Pons (tissue), 1 donor: ENCODE results near the gene SMPD3.

Source experiments
- DNase-seq: peaks from one replicate; pipeline ENCODE4 v3.0.0-alpha.2; 2016; ENCODE audit warnings: low spot score

SMPD3 gene

DNA sequence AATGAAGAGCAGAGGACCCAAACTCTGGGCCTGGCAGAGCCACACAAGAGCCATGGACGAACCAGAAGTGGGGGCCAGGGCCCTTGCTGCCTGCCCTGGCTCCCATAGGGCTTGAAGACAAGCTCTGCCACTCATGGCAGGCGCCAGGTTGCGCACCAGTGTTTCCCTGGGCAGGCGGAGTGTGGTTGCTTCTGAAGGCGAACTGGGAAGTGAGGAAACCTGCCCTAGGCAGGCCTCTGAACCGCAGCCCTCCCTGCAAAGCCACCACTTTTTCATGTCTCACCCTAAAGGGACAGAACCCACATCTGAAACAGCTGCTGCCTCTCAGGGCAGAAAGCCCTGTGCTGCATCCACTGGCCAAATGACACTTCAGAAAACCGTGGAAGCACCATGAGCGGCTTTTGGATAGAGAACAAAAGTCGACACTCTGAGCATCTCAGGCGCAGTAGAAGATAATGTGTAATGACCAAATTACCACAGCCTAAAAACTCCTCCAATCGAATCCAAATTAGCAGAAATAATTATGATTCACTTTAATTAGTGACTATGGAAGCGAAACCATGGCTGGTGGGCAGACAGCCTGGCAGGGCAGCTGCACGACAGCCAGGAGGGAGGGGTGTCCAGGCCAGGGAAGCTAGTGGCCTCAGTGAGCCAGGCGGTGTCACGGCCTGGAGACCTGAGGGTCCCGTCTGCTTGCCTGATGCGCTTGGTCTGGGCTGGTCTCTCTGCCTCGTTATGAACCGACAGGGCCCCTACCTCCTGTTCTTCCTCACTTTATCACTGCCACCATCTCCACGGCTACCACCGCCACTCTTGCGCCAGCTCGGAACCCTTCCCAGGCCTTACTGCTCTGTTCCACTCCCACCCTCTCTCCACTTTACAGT lies 78.4 kb downstream of the SMPD3 start:
- DNase-seq = no peak

DNA sequence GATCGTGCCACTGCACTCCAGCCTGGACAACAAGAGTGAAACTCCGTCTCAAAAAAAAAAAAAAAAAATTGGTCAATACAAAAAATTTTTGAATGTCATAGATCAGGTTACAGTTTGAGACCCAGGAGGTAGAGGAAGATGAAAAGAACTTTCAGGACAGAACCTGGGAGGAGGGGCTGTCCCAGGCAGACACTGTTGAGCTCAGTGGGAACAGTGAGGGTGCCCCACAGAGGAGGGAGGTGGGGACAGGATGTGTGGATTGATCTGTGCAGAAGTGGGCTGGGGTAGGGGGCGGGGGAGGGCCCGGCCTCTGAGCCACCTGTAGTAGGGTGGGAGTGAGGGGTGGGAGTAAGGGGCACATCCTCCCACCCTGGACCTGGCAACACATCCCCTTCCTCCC lies 79.1 kb downstream of the SMPD3 start:
- no peak for DNase-seq

DNA sequence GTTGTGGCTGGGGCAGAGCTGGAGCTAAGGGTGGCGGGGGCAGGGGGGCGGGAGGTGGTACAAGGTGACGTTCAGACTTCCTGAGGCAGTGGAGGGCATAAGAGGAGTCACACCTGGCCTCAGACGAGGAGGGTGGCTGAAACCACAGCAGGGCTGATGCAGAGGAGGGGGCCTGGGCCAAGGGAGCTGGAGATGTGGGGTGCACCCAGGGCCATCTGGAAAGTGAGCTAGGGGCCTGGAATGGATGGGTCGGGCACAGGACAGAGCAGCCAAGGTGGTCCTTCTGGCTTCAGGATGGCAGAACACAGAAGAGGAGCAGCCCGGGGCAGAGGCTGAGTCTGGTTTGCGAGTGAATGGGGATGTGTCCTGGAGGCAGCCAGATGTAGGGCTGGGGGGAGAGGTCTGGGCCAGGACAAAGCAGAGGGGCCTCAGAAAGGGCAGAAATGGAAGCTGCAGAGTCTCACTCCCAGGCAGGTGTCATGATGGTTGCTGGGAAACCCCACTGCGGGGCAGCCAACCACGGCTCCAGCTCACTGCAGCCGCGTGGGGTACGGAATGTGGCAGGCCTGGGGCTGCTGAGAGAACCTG lies 79.9 kb downstream of the SMPD3 start:
- no peak for DNase-seq

DNA sequence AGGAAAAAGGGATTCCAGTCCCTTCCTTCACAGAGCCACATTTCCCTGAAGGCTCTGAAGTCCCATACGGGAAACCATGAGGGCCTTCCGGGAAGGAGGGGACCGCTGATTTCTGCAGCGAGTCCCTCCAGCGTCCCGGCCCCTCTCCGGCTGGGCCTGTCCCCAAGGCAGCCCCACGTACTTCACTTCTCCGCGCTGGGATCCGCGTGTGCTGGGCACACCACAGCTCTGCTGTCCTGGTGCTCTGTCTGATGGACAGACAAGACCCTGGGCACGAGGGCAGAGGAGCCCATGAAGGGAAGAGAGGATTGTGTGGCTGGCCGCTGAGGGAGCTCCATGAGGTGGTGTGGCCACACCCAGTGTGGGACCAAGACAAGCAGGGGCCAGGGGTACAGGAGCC lies 80.4 kb downstream of the SMPD3 start:
- no peak for DNase-seq

DNA sequence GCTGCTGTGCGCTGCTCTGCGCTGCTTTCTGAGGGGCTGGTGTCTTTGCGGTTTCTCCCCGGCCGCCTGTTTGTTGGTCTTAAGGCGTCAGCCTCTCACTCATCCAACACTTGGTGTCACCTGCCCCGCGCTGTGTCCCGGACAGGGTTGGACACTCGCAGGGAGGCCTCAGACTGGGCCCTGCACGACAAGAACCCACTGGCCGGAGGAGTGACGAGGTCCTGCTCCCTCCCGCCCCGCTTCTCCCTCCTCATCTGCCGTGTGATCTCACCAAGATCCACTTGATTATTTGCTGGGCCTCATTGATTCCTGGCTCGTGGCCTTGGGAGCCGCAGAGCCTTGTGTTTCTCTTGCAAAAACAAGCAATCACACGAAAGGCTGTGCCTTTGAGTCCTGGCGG lies 80.9 kb downstream of the SMPD3 start:
- no peak for DNase-seq

DNA sequence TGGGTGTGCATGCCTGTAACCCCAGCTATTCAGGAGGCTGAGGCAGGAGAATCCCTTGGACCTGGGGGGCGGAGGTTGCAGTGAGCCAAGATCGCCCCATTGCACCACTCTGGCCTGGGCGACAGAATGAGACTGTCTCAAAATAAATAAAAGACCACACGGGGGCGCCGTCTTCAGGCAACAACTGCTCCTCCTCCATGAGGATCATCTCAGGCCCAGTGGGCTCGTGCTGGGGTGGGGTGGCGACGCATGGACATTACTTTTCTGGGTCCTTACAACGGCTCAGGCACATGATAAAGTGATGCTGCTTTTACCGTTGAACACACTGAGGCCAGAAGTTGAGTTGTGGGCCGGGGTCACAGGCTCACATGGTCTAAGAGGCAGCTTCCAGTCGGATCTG lies 81.3 kb downstream of the SMPD3 start:
- DNase-seq = no peak

DNA sequence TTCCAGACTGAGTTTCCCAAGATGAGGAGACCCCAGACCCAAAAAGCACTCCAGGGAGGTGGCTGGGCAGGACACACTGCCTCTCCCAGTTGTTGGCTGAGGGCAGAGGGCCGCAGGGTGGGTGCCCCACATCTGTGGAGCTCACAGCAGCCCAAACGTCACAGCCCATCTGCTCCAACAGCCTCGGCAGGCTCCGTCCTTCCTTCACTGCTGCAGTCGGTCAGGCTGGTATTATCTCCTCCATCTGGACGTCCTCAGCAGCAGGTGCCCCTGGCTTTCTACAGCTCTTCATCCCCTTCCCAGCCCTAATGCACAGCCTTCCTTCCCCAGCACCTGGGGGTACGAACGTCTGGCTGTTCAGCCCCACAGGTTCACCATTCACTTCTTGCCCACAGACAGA lies 82.2 kb downstream of the SMPD3 start:
- no peak for DNase-seq

DNA sequence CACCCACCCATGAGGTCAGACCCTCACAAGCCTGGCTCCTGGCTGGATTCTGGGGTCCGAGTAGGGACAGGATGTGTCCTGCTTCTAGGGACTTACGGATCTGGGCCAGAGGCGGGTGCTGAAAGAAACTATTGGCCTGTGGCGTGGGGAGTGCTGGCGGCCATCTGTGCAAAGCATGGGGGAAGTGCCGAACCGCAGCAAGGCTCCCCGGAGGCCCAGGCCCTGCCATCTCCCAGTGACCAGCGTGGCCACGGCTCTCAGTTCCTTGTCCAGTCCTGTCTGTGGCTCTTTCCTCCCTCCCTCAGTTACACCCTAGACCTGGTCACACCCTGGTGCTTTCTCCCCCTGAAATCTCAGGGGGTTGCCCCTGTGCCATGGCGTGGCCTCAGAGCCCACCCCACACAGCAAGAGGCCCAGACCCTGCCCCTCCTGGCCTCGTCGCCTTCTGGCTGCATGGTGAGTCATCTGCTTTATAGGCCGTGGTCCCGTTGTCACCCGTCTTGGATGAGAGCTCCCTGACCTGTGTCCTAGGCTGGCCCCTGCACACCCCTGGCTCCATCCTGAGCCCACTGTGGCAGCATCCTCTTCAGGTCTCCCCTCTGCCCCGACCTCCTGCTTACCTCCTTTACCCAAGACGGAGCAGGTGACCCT lies 83.0 kb downstream of the SMPD3 start:
- peak; percentile 30 for DNase-seq

DNA sequence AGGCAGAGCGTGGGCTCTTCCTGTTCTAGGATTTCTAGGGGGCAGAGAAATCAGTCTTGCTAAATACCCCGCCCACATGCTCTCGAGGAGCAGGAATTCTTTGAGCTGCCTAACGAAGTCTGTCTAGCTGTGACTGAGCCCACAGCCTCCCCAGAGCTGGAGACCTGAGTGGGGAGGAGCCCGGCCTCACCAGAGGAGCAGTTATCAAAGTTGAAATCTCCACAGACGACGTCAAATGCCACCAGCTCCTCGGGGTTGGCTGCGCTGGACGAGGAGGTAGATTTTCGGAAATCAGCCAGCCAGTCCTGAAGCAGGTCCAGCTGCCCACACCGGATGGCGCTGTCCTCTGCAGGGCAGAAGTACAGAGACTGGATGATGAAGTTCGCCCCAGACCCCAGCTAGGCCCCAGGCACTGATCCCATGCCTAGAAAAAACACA lies 83.7 kb downstream of the SMPD3 start:
- no peak for DNase-seq

DNA sequence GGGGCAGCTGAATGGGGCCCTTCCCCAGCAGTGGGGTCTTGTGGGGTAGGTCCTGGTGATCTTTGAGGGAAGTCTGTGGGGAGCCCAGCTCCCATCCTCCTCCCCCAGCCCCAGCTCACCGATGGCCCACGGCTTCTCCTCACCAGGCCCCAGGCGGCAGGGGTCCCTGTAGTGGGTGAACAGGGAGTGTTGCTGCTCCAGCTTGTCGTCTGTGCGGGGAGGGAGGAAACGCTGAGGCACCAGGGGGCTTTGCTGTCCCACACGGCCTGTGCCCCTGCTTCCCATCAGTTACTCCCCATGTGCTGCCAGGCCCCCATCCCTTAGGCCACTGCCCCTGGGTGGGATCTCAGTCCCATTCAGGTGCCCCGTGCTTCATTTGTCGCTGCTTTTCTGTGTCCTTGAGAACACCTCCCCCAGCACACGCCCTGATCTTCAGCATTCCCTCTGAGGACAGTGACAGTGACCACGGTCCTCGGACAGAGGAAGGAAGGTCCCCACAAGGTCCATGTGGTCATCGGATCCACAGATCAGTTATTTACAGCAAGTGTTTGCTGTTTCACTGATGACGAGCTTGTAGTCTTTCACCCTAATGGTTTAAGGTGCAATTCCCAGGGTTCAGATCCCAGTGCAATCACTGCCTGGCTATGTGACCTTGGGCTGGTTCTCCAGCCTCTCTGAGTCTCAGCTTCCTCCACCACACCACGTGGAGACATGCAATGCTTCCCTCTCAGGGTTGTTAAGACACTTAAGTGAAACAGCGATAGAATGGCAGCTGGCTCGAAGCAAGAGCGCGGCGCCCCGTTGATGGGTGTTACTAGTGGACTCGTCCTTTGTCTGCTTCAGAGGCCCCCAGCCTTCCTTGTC lies 84.4 kb downstream of the SMPD3 start:
- no peak for DNase-seq

DNA sequence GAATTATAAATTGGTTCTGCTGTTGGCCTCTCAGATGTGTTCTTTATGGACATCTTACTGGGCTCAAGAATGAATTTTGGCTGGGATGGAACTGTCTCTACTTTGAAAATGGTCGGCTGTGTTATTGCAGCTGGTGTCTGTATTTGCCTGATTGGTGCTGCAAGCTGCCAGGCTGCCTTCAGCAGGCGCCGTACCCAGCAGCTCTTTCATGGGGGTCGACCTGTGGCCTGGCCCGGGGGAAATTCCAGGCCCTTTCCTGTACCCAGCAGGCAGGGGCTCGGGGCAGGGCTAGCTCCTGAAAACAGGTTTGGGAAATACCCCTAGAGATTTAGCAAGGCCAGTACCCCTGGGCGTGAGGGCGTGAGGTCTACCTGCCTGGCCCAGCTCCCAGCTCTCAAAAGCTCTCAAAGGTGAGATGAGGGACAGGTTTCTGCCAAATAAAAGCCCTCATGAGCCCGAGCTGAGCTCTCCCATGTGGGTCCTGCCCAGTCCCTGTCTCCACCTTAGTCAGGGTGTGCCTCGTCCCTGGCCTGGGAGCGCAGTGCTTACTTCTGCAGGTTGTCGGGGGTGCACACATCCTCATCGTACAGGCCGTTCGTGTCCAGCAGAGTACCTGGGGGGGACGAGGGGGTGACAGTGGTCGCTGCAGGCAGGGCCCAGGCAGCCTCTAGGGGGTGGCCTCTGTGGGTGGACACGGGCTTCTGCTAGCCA lies 85.2 kb downstream of the SMPD3 start:
- DNase-seq = no peak

DNA sequence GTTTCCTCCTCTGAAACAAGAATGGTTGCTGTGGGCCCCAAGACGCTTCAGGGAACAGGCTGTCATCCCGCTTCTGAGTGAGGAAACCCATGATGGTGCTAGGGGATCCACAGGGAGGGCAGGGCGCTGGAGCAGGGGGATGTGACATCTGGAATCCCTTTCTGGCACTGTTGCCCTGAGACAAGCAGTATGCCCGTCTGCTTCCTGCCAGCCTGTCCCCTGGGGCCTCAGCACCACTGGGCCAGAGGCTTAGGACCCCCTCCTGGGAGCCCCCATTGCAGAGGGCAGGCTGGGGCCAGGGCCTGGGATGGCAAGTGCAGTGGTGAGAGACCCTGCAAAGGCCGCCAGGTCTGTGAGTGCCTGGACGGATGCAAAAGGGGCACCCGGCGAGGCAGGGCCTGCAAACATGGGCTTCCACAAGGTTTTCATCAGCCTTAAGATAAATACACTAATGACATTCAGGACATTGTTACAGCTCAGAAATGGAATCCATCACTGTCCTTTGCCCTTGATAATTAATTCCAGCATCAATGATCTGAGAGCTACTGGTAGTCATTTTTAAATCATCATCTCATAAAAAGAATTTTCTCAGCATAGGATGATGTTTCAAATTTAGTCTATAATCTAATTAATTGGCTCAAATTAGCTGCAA lies 85.9 kb downstream of the SMPD3 start:
- no peak for DNase-seq

DNA sequence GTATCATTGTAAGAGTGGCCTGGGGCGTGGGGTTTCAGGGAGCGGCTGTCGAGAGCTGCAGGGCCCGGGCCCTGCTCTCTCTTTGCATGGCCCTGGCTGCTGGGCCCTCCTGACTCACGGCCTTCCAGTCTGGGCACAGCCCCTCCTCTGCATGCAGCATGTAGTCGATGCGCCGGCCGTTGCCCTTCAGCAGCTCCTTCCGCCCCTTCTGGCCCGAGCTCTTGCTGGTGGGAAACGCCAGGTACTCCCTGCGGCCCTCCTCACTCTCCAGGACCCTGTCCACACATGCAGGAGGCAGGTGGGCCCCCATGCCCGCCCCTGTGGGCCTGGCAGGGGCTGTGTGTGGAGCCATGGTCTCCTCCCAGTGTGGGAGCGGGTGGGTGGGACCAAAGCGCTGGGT lies 86.8 kb downstream of the SMPD3 start:
- no peak for DNase-seq

DNA sequence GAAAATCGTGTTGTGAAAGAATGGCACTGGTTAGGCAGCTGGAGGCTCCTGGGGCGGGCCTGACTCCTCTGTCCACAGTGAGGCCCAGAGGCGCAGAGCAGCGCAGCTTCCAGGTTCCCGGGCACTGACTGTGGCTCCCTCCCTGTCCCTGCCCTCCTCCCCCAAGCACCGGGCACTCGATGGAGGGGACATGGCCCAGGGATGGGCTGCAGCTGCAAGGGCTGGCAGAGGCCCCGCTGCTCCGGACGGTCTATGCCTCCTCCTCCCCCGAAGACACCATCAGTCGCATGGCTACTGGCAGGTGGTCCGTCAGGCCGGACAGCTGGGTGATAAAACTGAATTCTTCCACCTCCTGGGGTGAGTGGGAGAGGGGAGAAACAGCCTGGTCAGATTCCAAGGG lies 87.4 kb downstream of the SMPD3 start:
- no peak for DNase-seq

DNA sequence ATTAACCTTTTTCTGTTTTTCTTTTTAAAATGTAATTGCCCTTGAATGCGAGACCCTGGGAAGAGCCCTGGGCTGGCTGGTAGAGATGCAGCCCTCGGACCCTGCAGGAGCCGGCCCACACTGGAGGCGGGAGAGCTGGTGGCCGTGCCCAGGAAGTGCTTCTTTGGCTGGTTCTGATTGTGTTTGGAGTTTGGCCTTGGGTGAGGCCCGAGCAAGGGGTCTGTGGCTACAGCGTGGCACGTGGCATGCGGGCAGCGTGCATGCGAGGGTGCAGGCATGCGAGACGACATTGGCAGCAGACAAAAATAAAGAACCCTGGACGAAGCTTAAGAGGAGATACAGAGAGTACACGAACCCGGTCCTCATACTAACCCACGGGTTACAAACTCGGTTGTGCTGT lies 87.8 kb downstream of the SMPD3 start:
- no peak for DNase-seq

DNA sequence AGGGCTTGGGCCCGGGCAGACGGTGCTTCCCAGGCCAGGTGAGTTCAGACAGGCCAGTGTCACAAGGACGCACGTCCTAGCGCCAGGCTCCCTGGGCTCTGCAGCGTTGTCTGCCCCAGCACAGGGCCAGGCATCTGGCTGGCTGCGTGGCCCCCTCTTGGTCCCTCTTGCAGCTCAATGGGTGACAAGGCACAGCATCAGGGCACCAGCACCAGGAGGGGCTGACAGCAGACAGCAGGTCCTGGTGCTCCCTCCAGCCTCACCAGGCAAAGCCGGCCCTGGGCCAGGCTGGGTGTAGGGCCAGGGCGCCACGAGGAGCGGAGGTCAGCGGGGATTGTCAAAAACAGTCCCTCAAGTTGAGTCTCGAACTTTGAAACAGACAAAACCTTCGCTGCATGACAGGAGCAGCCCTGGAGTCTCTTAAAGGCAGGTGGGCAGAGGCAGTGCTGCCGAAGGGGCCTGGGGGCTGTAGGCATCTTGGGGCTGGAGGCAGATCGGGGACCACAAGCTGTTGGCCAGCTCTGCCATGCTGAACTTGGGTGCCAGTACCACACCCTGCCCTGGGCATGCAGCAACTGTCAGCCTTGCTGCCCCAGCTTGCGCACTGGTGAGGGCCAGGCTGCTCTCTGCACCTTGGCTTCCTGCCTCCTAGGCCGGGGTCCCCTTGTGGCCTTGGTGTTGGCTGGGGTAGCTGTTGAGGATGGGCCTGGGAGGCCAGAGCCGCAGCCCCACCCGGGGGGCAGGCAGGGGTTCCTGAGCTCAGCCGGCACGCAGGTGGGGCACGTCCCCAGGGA lies 88.7 kb downstream of the SMPD3 start:
- no peak for DNase-seq

DNA sequence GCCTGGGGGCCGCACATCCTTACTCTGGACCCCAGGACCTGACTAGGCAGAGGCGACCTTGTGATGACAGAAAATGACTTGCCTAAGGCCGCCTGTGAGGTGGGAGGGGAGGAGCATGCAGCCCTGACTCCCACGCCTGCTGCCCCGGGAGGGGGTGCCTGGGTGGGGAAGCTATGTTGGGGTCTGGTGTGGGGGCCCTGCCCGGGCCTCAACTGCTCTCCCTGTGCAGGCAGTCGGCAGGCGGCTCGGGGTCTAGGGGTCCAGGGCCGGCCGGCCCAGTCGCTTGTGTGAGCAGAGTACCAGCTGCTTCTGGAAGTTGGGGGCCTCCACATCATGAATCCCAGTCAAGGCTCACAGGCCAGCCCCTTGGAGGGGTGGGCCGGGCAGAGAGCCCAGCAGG lies 89.4 kb downstream of the SMPD3 start:
- DNase-seq = no peak

DNA sequence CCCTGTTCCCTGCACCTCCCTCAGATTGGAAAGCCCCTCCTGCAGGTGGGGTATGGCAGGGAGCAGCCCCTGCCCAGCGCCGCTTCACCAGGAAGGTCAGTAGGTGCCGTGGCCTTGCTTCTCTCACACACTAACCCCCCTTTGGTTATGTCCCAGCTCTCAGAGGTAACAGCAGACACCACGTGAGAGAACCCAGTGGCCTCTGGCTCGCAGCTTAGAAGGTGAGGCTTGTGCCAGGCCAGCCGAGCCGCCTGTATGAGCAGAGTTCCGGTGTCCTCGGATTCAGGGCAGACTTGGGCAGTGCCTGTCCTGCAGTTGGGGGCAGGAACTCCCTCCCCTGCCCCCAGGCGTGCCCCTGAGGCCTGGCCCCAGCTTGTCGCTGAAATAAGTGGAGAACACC lies 90.4 kb downstream of the SMPD3 start:
- no peak for DNase-seq

DNA sequence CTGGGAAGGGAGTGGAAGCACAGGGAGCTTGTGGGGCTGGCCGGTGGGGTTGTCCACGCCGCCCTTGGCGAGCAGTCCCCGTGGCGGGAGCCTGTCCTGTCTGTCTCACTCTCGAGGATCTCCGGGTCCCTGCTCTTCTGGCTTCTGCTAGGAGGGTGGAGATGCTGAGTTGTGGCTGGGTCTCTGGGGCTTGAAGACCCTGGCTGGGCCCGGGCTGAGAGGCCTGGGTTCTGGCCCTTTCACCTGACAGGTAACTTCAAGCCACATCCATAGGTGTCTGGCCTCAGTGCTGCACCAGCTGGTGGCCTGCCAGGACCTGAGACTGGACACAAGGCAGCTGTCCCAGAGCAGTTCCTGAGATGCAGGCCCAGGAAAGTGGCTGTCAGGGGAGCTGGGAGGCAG lies 90.8 kb downstream of the SMPD3 start:
- no peak for DNase-seq

DNA sequence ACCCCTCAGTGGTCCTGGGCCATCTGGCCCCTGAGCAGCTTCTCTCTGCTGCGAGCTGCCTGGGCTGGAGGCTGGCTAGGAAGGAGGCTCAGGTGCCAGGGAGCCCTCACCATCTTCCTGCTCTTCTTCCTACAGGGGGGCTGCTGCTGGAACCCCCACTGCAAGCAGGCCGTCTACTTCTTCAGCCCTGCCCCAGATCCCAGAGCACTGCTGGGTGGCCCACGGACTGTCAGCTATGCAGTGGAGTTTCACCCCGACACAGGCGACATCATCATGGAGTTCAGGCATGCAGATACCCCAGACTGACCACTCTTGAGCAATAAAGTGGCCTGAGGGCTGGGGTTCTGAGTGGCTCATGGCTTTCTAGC lies 91.4 kb downstream of the SMPD3 start:
- DNase-seq = no peak
